PC-9 (cell line): ENCODE measurements around the gene RPAP3.

Experiments used
- CTCF ChIP-seq: fragments of 200-600 bp; sonication (generic); conservative IDR thresholded peaks from 2 replicates; pipeline ENCODE4 v1.6.1; 2017; ENCODE audit warnings: mixed run types, antibody characterized with exemption, mild to moderate bottlenecking, moderate library complexity
- EZH2 ChIP-seq: fragments of 200-600 bp; sonication (generic); IDR thresholded peaks from 2 replicates; pipeline ENCODE4 v1.8.0; 2017; ENCODE audit warnings: antibody characterized with exemption, low read depth

- TF ChIP-seq EZH2 (no peak), CTCF (no peak)
These were observed 41.3 kb upstream of the RPAP3 start for GRCh38 chr12:47747126-47747525.
